DND-41 (cell line): Measurements from ENCODE around the gene ZSCAN5A.

Experiments used
- EZH2 ChIP-seq: IDR thresholded peaks from 3 replicates; pipeline ENCODE4 v1.6.1; 2012; ENCODE audit warnings: borderline replicate concordance, low read depth, mild to moderate bottlenecking, moderate library complexity, low read length, inconsistent platforms; ENCODE audit not compliant: severe bottlenecking
- TF ChIP-seq, protein P1 (sequence below): IDR thresholded peaks from 2 replicates; pipeline ENCODE4 v1.5.1; 2012; ENCODE audit warnings: borderline replicate concordance, low read length, moderate library complexity, mild to moderate bottlenecking; ENCODE audit not compliant: poor library complexity, severe bottlenecking; ENCODE audit errors: extremely low read depth

GRCh38 chr19:56266051-56266450, 48.6 kb downstream of the ZSCAN5A start:
- TF ChIP-seq, protein P1, sequence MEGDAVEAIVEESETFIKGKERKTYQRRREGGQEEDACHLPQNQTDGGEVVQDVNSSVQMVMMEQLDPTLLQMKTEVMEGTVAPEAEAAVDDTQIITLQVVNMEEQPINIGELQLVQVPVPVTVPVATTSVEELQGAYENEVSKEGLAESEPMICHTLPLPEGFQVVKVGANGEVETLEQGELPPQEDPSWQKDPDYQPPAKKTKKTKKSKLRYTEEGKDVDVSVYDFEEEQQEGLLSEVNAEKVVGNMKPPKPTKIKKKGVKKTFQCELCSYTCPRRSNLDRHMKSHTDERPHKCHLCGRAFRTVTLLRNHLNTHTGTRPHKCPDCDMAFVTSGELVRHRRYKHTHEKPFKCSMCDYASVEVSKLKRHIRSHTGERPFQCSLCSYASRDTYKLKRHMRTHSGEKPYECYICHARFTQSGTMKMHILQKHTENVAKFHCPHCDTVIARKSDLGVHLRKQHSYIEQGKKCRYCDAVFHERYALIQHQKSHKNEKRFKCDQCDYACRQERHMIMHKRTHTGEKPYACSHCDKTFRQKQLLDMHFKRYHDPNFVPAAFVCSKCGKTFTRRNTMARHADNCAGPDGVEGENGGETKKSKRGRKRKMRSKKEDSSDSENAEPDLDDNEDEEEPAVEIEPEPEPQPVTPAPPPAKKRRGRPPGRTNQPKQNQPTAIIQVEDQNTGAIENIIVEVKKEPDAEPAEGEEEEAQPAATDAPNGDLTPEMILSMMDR: no peak
- TF ChIP-seq EZH2: no peak
